NCI-H187 treated with DMSO at 0.1 percent for 48 hours (cell line): ENCODE results near the gene CACTIN.
"Not testable (repeated sequence)": the region's sequence is repeated elsewhere in the genome, so short reads cannot be mapped to it uniquely, and the experiment has no call there.

ENCODE experiments used
- DNase-seq: peaks from one replicate; lab custom pipeline; 2025; lab: John Stamatoyannopoulos, UW

The CACTIN gene

DNA sequence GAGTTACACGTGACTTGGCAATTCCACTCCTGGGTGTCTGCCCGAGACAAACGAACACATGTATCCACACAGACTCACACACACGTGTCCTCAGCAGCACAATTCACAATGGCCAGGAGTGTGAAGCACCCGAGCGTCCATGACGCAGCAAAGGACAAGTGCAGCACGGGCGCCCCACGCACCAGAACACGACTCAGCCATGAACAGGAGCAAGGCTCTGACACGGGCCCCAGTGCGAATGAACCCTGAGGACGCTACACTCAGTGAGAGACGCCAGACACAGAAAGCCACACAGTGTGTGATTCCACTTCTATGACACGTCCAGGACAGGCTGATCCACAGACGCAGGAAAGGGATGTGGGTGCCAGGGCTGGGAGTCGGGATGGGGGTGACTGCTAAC lies 37.2 kb upstream of the CACTIN start:
- DNase-seq: no peak

DNA sequence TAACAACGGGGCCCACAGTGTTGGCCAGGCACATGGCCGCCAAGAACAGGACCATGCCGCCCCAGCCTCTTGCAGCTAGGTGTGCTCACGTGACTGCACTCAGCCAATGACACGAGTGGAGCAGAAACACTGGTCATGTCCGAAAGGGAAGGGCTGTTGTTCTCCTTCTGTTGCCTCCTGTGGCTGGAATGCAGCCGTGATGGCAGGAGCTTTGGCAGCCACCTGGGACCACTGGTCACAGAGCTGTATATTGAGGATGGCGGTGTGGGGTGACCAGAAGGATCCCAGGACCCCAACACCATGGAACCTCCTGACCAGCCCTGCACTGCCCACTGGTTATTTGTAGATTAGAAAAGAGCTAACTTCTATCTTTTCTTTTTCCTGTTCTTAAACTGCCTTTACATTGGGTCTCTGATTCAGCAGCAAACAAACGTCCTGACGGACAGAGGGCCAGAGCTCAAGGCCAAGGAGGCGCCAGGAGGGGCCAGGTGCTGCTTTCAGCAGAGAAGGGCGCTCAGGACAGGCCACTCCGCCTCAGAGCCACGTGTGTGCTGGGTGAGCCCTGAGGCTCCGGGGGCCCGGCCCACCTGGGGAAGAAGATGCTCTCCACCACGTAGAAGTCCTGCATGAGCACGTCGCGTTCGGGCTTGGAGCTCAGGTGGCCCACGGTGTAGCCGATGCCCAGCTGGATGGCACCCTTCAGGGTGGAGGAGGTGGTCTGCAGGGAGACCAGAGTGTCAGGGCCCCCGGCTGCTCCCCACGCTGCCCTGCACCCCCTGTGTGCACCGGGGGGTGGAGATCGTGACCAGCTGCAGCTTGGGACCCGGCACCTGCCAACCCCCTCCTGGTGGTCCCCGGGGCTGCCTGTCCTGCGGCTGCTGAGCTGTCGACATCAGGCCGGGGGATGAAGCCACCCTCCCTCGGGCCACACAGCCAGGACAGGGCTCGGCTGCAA lies 35.0 kb upstream of the CACTIN start:
- DNase-seq: no peak

DNA sequence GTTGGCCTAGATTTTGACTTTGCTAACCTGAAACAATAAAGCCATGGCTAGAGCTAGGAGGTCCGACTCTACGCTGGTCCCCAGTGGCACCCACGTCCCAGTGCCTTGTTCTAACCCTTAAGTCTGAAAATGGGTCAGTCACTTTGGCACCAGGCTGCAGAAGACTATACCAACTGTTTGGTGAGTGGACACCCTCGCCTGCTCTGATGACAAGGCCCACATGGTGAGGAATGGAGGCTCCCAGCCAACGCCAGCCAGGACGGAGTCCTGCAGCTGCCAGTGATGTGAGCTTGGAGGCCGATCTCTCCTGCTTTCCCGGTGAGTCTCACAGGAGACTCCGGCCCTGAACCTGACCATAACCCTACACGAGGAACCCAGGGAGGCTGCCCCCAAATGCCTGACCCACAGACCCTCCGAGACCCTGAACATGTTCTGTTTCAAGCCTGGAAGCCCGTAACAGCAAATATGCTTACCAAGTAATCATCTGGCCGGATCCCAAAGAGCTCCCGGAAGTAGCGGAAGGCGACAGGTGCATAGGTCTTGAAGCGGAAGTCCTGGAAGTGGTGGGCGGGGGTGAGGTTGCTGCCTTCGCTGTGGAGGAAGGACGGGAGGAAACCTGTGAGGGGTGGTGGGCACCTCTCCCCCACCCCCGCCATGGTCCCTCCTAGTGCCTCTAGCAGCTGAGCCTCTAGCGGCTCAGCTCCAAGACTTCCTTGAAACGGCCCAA lies 34.1 kb upstream of the CACTIN start:
- no peak for DNase-seq

DNA sequence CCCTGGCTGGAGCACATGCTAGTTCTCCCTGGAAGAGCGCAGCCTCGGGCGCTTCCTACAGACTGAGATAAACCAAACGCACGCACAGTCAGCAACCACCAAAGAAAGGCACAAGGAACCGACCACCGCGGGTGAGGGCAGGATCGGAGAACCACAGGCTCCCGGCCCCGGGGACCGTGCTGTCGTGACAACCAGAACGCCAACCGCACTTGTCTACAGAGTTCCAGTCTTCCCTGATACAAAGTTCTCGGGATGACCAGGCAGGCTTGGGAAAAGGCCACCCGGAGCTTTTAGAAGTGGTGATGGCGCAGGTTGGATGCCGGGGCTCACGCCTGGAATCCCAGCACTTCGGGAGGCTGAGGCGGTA lies 33.1 kb upstream of the CACTIN start:
- DNase-seq: no peak

DNA sequence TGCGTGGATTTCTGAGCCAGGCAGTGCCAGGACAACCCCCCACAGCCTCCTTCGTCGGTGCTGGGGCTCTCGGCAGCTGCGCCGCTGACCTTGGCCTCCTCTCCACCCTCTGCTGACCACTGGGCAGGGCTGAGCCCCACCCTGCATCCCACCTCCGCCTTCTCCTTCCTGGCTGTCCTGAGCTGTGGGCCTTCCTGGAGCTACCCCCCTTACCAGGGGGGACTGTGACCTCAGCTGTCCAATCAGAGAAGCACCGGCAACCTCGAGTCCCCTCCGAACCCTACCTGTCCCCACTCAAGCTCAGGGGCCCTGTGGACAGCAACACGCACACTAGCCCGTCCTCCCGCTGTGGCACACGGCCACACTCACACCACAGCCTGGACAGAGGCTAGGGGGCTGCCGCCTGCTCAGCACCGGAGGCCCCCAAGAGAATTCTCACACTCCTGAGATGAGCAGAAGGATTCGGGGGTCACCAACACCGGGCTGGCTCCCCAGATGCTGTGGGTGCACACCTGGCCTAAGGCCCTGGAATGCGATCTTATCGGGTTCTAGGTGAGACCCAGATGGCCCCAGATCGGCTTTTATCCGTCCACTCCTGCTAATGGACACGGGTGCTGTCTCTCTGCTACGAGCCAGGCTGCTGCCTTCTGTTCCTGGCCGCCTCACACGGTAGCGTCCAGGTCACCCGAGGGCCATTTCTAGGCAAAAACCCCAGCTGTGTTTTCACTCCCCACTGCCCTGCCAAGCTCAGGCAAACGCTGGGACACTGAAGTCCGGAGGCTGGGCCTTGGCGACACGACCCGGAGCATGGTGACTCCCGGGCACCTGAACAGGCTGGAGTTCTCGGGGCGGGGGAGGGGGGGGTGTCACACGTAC lies 32.5 kb upstream of the CACTIN start:
- no peak for DNase-seq

DNA sequence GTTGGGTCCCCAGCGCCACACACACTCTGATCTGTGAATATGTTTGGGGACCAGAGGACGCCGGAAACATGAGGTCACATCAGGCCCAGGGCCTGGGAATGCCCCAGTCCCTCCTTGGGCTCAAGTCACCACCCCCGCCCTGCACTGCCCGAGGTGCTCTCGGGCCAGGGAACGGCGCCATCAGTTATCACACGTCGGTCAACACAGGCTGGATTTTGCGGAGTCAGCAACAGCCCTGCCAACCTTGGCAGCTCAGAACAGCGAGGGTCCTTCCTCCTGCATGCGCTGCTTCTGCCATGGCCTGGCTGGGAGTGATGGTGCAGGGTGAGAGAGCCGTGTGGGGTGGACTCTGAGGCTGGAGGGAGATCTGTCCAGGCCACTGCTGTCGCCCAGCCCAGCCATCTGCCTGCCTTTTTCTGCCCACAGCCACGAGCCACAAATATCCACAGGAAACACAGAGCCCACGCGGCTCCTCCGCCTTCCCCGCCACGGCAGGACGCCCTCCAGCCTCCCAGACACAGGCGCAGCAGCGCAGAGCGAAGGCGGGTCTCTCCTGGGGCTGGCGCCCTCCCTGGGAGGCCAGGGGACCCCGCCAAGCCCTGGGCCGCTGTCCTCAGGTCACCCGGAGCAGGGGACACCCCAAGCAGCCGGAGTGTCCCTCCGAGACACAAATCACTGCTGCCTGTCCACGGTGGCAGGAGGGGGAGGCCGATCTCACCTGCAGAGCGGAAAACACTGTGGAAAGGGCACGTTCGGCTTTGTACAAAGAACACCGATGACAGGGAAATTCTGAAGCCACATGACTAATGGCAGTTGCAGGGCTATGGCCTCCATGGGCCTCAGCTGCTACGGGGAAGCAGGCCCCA lies 31.6 kb upstream of the CACTIN start:
- no peak for DNase-seq

DNA sequence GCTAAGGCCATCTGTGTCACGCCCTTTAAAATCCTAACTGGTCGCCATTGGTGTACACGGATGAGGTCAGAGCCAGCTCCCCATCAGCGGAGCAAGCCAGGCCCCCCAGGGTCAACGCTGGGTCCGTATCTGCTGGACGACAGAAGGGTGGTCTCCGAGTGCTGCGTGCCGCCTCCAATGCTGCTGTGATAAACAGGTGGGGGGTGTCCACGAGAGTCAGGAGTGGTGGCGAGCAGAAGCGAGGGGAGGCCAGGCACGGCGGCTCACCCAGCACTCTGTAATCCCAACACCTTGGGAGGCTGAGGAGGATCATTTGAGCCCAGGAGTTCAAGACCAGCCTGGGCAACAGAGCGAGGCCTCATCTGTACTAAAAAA lies 30.8 kb upstream of the CACTIN start:
- no peak for DNase-seq

DNA sequence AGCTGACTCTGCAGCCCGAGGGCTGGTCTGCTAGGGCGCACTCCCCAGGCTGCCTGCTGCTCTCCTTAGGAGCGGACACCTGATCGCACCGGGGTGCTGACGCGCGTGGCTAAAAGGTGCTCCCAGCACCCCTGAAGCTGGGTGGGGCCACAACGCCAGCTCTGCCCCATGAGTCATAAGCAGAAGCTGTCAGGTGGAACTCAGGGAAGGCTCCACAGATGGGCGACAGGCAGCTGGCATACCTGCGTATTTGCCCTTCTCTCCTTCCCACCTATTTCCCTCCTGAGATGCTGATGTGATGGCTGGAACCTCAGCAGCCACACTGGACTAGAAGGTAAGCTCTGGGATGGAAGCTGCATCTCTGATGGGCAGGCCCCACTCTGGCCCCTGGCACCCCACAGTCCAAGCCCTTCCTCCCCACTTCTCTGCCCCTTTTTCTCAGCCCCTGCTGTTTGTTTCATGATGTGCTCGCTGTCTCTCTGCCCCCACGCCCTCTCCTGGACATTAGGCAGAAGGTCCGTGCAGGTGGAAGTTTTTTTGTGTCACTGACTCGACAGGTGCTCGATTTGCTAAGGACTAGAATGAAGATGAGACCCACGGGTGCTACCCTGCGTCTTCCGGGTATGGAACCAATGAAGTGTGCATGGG lies 30.3 kb upstream of the CACTIN start:
- no peak for DNase-seq

DNA sequence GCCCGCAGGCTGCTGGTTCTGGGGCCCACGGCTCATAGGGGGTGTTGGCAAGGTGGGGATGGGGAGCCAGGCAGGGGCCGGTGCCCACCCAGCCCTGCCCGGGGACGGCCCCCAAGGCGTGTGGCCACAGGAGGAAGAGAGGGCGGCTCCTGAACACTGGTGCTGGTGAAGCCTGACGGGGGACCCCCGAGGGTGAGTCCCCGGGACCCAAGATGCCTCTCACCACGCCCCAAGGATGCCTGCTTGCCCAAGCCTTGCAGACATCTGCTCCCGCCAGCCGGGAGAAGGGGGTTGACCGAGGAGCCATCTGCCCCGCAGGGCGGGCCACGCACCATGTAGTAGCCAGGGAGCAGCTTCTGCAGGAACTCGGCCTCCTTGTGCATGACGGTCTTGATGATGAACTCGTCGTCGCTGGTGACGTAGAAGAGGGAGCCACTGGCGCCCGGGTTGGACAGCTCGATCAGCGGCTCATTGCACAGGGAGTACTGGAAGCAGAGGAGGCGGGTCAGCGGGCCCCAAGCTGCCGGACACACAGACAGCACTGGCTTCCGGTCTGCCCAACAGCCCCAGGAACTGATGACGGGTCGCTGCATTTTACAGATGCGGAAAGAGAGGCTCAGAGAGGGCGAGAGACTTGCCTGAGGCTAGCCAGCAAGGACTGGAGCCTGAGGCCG lies 29.6 kb upstream of the CACTIN start:
- DNase-seq: no peak

DNA sequence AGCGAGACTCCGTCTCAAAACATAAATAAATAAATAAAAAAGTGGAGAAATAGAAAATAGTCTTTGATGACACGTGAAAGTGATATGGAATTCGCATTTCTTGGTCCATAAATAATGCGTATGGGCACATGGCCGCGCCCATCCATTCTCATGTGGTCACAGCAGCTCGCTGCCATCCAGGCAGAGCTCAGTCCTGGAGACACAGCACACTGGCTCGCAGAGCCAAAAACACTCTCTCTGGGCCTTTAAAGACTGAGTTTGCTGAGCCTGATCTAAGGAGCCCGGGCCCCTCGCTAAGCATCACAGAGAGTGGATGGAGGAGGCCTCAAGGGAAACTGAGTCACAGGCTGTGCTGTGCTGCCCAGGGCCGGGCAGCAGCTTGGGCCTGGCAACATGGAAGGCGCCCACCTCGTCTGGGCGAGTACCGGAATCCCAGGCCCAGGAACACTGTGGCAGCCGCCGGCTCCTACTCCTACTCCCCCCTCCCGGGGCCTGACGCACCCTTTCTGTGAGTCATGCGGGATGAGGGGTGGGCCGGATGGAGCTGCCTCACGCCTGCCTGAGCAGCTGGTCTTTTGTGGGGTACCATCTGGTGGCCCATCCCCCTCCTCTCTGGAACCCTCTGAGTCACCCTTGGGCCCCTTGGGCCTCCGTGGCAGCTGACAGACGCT lies 28.9 kb upstream of the CACTIN start:
- no peak for DNase-seq

DNA sequence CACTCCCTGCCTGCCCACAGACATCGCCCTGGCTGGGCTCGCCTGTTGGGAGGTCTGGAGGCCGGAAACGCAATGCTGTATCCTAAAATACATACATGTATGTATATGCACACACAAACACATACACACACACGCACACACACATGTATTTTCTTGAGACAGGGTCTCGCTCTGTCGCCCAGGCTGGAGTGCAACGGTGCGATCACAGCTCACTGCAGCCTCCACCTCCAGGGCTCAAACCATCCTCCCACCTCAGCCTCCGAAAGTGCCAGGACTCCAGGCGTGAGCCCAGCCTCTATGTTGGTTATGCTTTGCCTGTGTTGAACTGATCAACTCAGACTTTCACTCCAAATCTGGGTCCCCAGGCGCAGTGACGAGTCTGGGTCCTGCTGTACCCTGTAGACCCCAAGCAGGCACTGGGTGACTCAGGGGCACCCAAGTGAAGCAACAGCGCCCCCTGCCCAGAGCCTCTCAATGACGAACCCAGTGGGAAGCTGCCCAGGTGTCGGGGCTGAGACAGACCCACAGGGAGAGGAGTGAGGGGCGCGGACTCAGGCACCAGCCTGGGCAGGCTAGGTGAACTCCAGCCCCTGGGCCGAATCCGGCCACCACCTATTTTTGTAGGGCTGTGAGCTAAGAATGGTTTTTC lies 27.4 kb upstream of the CACTIN start:
- DNase-seq: no peak

DNA sequence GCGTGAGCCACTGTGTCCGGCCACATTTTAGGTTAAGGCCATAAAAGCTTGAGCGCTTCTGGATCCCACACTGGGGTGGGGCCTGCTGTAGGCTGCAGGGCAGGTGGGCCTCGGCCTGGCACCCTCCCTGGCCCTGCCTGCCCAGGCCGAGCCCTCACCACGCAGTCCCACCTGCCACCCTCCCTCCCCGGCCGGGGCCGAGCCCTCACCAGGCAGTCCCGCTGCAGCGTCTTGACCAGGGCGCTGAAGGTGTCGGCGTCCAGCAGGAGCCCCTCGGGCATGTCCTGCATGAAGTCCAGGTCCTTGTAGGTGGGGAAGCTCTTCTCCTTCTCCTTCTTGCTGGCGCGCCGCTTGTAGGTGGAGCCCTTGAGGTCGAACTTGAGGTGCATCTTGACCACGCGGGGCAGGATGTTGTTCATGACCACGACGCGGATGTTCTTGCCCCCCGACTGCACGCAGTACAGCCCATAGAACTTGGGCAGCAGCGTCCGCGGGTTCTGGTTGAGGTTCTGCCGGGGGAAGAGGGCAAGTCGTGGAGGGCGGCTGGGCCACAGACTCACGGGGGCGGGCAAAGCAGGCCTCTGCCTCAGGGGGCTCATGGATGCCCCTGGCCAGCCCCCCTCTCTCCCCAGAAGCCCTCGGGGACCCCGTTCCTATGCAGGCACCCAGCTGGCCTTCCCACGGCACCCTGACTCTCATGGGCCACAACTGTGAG lies 26.6 kb upstream of the CACTIN start:
- DNase-seq: no peak

DNA sequence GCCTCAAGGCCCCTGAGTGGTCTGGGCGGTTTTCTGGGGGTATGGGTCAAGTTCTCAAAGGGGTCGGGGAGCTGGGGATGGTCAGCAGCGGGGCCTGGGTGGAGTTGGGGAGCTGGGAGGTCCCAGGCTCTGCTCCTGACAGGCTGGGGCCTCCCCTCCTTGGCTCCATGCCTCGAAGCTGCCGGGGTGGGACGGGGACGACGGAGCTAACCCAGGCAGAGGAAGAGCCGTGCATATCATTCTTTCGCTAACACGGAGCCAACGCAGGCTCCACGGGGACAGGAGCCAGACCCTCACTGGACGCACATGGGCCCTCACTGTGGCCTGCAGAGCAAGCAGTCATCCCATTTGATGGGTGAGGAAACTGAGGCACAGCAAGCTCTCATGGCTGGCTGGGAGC lies 25.8 kb upstream of the CACTIN start:
- no peak for DNase-seq

DNA sequence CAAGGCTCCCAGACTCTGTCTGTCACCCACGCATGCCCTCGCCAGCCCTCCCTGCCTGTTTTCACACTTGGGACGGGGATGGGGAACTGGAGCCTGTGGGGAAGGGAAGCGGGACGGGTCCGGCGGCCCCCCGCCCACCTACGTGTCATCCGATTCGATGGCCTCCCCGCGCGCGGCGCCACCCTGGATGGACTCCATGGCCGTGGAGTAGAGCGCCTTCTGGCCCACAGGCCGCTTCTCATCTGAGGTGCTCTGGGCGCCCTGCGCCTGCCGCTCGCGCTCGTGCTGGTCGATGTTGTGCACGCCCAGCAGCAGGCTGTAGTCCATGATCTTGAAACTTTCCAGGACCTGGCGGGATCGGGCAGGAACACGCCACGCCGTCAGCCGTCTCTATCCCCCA lies 25.1 kb upstream of the CACTIN start:
- no peak for DNase-seq

DNA sequence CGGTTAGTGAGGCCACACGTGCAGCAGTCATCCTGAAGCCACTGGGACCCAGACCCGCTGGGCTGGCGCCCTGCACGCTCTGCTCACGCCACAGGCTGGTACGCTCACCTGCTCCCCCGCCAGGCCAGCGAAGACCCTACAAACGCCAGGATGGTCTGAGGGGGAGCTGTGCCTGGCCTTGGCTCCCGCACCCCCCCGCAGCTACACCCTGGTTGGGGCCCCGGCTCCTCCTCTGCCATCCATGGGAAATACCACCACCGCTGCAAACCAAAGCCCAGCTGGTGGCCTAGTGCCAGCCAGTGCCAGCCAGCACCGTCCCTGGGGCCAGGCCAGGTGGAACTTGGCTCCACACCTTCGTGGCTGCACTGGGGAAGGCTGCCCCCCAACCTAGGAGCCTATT lies 23.3 kb upstream of the CACTIN start:
- DNase-seq: no peak

DNA sequence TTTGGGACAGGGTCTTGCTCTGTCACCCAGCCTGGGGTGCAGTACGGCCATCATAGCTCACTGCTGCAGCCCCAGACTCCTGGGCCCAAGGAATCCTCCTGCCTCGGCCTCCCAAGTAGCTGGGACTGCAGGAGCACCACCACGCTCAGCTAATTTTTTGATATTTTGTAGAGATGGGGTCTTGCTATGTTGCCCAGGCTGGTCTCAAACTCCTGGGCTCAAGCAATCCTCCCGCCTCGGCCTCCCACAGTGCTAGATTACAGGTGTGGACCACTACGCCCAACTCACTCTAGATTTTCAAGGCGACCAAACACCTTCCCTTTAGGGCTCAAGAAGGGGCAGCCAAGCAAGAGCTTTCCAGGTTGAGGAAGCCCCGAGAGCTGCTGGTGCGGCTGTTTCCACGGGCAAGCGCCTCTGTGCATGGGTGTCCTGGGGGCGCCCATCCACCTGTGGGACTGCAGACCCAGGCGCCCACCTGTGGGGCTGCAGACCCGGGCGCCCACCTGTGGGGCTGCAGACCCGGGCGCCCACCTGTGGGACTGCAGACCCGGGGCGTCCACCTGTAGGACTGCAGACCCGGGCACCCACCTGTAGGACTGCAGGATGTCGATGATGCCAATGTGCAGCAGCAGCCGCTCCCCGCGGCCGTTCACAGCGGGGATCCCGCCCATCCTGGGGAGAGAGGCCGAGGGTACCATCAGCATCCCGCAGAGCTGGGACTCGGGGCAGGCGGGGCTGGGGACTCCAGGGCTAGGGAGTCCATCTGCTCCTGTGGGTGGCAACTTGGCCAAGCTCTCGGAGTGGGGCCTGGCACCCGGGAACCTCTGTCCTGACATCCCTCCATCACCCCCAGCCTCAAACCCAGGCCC lies 21.7 kb upstream of the CACTIN start:
- no peak for DNase-seq

DNA sequence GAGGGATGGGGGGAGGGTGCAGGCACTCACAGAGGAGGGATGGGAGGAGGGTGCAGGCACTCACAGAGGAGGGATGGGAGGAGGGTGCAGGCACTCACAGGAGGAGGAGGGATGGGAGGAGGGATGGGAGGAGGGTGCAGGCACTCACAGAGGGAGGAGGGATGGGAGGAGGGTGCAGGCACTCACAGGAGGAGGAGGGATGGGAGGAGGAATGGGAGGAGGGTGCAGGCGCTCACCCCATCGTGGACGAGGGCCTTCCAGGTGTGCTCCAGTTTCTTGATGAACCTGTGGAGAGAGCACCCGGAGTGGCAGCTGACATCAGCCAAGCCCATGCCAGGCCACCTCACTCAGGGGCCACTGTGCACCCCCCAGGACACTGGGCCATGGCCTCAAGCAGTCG lies 20.5 kb upstream of the CACTIN start:
- DNase-seq: not testable (repeated sequence)
